A549 treated with DMSO at 1 μM for 4 hours (cell line): ENCODE results near the gene BACE2. TPM values are rescaled to one million over a fixed set of nuclear protein-coding genes. Genes with fewer than 3 reads are reported as not detected.

ENCODE experiments used
- total RNA-seq: library from RNA; stranded (reverse); fragments of 200-300 nt; extraction: Qiagen RNA extraction; gene quantifications from 5 replicates; pipeline ENCODE4 v1.2.3, GENCODE V29; 2022; ENCODE audit warnings: low read depth

Gene BACE2
- 20.2 to 24.4 TPM (median 22.5 TPM) in 5 replicates for total RNA-seq

DNA sequence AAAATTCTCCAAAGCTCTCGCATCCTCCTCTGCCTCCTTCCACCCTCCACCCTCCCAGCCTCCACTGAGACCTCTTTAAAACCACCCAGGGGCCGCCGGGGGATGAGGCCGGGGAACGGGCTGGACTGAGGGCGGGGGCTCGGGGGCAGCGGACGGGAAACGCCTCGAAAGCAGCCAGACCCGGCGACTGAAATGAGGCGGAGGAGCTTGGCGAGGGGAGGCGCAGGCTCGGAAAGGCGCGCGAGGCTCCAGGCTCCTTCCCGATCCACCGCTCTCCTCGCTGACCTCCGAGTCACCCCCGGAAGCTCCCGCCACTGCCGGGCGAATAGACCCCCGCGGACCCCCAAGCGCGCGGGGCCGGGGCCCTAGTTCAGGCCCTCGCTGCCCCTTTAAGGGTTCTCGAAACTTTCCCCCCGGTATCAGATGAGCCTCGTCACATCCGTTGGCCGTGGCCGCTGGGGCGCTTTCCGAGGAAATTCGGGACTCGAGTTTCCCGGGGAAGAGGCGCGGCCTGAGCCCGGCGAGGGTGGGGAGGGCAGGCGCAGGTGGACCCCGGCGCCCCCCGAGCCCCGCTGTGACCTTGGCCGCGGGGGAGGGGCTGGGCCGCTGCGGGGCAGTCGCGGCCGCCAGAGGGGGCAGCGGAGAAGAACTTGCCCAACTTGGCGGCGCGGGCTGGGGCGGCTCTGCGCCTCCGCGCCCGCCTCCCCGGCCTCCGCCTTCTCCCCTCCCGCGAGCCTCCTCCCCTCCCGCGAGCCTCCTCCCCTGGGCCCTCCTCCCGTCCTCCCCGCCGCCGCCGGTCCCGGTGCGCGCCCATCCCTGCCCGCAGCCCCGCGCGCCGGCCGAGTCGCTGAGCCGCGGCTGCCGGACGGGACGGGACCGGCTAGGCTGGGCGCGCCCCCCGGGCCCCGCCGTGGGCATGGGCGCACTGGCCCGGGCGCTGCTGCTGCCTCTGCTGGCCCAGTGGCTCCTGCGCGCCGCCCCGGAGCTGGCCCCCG, at the start of gene BACE2:
Gene BACE2, plus strand, starts transcription at position 813 of the 995 bp plus-strand sequence. Its CDS starts 104 bp downstream, at position 917.

DNA sequence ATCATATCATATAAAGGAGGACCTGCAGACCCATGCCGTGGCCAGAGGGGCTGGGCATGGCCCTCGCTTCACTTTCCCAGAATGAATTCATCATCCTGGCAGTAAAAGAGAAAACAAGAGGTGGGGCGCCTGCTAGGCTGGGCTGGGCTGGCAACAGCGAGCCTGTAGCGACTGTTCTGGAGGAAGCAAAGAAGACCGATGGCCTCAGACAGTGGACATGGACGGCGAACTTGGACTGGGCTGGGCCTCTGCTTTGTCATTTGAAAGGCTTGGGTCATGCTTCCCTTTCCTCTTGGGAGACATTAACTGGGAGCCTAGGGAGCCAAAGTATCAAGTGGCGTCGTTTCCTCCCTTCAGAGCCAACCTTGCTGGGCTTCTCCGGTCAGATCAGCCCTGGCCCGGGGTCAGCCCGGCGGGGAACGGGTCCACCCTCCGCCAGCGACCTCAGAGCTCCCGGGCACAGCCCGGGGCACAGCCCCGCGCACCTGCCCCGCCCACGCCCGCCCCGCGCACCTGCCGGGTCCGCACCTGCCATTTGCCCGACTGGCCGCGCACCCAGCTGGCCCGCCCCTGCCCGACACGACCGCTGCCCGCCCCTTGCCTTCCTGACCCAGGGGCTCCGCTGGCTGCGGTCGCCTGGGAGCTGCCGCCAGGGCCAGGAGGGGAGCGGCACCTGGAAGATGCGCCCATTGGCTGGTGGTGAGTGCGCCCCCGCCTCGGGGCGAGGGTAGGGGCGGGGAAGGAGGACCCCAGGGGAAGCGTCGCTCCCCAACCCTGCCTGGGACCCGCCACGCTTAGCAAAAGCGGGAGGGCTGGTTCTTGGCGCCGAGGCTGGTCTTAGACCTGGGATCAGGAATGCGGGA, 148.5 kb downstream of the BACE2 start, which contains the start of gene FAM3B:
Gene FAM3B, plus strand, starts transcription at position 602 of the 863 bp plus-strand sequence. Its CDS starts 79 bp downstream, at position 681.

Other genes with a start within 250 kb of the BACE2 start
- gene FAM3B, start 148.6 kb downstream of the BACE2 start, total RNA-seq: not detected in 5 replicates
- 0.02 to 0.08 TPM (median 0.07 TPM) in 4 of 5 replicates, not detected in the other for gene MX2, start 193.9 kb downstream of the BACE2 start, total RNA-seq